Transverse colon (tissue), 1 donor: ENCODE results near the gene CCDC69.

Source experiments
- EP300 ChIP-seq: sonication (generic); formaldehyde crosslinking; IDR thresholded peaks from one replicate; pipeline ENCODE4 v1.6.1; 2017; ENCODE audit warnings: antibody characterized with exemption, low read depth
- POLR2A ChIP-seq: fragments of 450-650 bp; IDR thresholded peaks from one replicate; pipeline ENCODE4 v1.6.1; 2016; ENCODE audit warnings: antibody characterized with exemption, mild to moderate bottlenecking, moderate library complexity

GRCh38 chr5:151182524-151182900, 41.4 kb downstream of the CCDC69 start:
- TF ChIP-seq EP300 (no peak), POLR2A (no peak)
